H1 (cell line): ENCODE results near the gene PAEP. TPM values are rescaled to one million over a fixed set of nuclear protein-coding genes. Genes with fewer than 3 reads are reported as not detected.

Experiments used
- CTCF ChIA-PET: fragments of 300-600 bp; sonication (Branson Sonifier 250); formaldehyde crosslinking; loops from one replicate; lab custom pipeline; 2021; ENCODE audit not compliant: partially characterized antibody; lab: Charles Lee
- POLR2A ChIA-PET: fragments of 300-600 bp; sonication (Branson Sonifier 250); formaldehyde crosslinking; loops from one replicate; lab custom pipeline; 2021; ENCODE audit warnings: inconsistent platforms; ENCODE audit not compliant: partially characterized antibody; lab: Charles Lee
- DNase-seq, 2 experiments: peaks; one replicate each; pipeline versions ENCODE4 v3.0.0 to v3.0.0-alpha.2; 2010 to 2022; ENCODE audit warnings: low spot score in 2 of 2, low read depth in 1 of 2, mixed read lengths in 1 of 2
- FAIRE-seq: peaks from 2 replicates; lab custom pipeline; 2011; peaks lifted over from hg19 to GRCh38; lab: Jason Lieb, UNC
- H2AFZ ChIP-seq: 2 replicates; pipeline ENCODE4 v1.8.1; 2012; ENCODE audit warnings: low read length, inconsistent platforms
- H2AK5ac ChIP-seq: 2 replicates; pipeline ENCODE4 v1.6.1; 2013; ENCODE audit warnings: low read depth, low read length
- H2BK120ac ChIP-seq: replicated peaks from 2 replicates; pipeline ENCODE3; 2013; ENCODE audit warnings: low read depth, low read length, inconsistent platforms
- H2BK12ac ChIP-seq: 2 replicates; pipeline ENCODE4 v1.6.1; 2013; ENCODE audit warnings: low read depth, low read length
- H2BK15ac ChIP-seq: 2 replicates; pipeline ENCODE4 v1.6.1; 2013; ENCODE audit warnings: low read length
- H2BK20ac ChIP-seq: 2 replicates; pipeline ENCODE4 v1.6.1; 2013; ENCODE audit warnings: low read length
- H2BK5ac ChIP-seq: 2 replicates; pipeline ENCODE4 v1.6.1; 2013; ENCODE audit warnings: low read depth, low read length
- H3K14ac ChIP-seq: 2 replicates; pipeline ENCODE4 v1.6.1; 2013; ENCODE audit warnings: inconsistent platforms; ENCODE audit not compliant: insufficient read length
- H3K18ac ChIP-seq: 2 replicates; pipeline ENCODE4 v1.6.1; 2013; ENCODE audit warnings: low read length; ENCODE audit errors: extremely low read depth
- H3K23ac ChIP-seq: 2 replicates; pipeline ENCODE4 v1.6.1; 2013; ENCODE audit warnings: inconsistent platforms; ENCODE audit not compliant: insufficient read length
- H3K23me2 ChIP-seq: 2 replicates; pipeline ENCODE4 v1.6.1; 2013; ENCODE audit warnings: low read depth, low read length
- H3K27ac ChIP-seq: 2 replicates; pipeline ENCODE4 v1.6.1; 2011; ENCODE audit warnings: low read depth, low read length, inconsistent platforms
- H3K27me3 ChIP-seq, 4 experiments: replicated peaks in 1 of 4; 1 replicate in 1 of 4; 2 replicates in 3 of 4; pipeline versions ENCODE4 v1.6.1 to v1.8.1; 2011 to 2013; ENCODE audit warnings: low read length in 3 of 4, mild to moderate bottlenecking in 3 of 4, inconsistent platforms in 2 of 4, mixed read lengths in 2 of 4, moderate library complexity in 1 of 4; ENCODE audit not compliant: control insufficient read depth in 3 of 4, insufficient read depth in 3 of 4; ENCODE audit errors: extremely low read depth in 1 of 4
- H3K36me3 ChIP-seq, 4 experiments: 2 replicates each; pipeline versions ENCODE4 v1.6.1 to v1.8.1; 2011 to 2013; ENCODE audit warnings: mild to moderate bottlenecking in 4 of 4, low read length in 3 of 4, moderate library complexity in 2 of 4, control low read depth in 1 of 4, inconsistent platforms in 1 of 4; ENCODE audit not compliant: insufficient read depth in 4 of 4, control insufficient read depth in 2 of 4
- H3K4ac ChIP-seq: replicated peaks from 2 replicates; pipeline ENCODE3; 2013; ENCODE audit warnings: low read length, low read depth, mixed read lengths, inconsistent platforms; ENCODE audit not compliant: insufficient read length
- H3K4me1 ChIP-seq, 4 experiments: replicated peaks in 1 of 4; 1 replicate in 1 of 4; 2 replicates in 3 of 4; pipeline versions ENCODE4 v1.6.1 to v1.8.1; 2011 to 2013; ENCODE audit warnings: low read length in 3 of 4, inconsistent platforms in 2 of 4, mixed read lengths in 1 of 4; ENCODE audit not compliant: insufficient read depth in 4 of 4, control insufficient read depth in 3 of 4
- H3K4me2 ChIP-seq, 2 experiments: 2 replicates each; pipeline versions ENCODE4 v1.6.1 to v1.8.1; 2011 to 2013; ENCODE audit warnings: low read depth in 2 of 2, low read length in 2 of 2, control low read depth in 1 of 2, inconsistent platforms in 1 of 2, mild to moderate bottlenecking in 1 of 2; ENCODE audit not compliant: insufficient read depth in 1 of 2
- H3K4me3 ChIP-seq, 4 experiments: fragments of 200-600, 300-600 bp in 1 of 4; sonication (generic), shearing (Covaris generic), sonication (Bioruptor Twin) in 1 of 4; 2 replicates each; pipeline versions ENCODE4 v1.5.1 to v1.8.1; 2011 to 2016; ENCODE audit warnings: low read length in 4 of 4, low read depth in 3 of 4, control low read depth in 2 of 4, inconsistent platforms in 2 of 4, mild to moderate bottlenecking in 2 of 4, mixed read lengths in 1 of 4, moderate library complexity in 1 of 4; ENCODE audit not compliant: insufficient read depth in 2 of 4; ENCODE audit errors: extremely low read depth in 1 of 4
- H3K56ac ChIP-seq: replicated peaks from 2 replicates; pipeline ENCODE3; 2013; ENCODE audit warnings: low read depth, mild to moderate bottlenecking, mixed read lengths, low read length, inconsistent platforms; ENCODE audit not compliant: insufficient read length
- H3K79me1 ChIP-seq: 2 replicates; pipeline ENCODE4 v1.6.1; 2013; ENCODE audit warnings: low read depth, low read length, control low read depth
- H3K79me2 ChIP-seq, 2 experiments: 2 replicates each; pipeline versions ENCODE4 v1.6.1 to v1.8.1; 2012 to 2013; ENCODE audit warnings: low read length in 2 of 2, mild to moderate bottlenecking in 2 of 2, inconsistent platforms in 1 of 2; ENCODE audit not compliant: insufficient read depth in 2 of 2, control insufficient read depth in 1 of 2
- H3K9ac ChIP-seq, 4 experiments: replicated peaks in 1 of 4; 1 replicate in 1 of 4; 2 replicates in 3 of 4; pipeline versions ENCODE4 v1.6.1 to v1.8.1; 2011 to 2013; ENCODE audit warnings: low read depth in 3 of 4, low read length in 3 of 4, control low read depth in 2 of 4, mild to moderate bottlenecking in 2 of 4, moderate library complexity in 2 of 4, inconsistent platforms in 1 of 4; ENCODE audit errors: extremely low read depth in 1 of 4
- H3K9me3 ChIP-seq, 2 experiments: 2 replicates each; pipeline versions ENCODE4 v1.6.1 to v1.8.1; 2012 to 2013; ENCODE audit warnings: mild to moderate bottlenecking in 2 of 2, moderate library complexity in 2 of 2, control low read depth in 1 of 2, inconsistent platforms in 1 of 2, low read depth in 1 of 2, low read length in 1 of 2, mixed read lengths in 1 of 2; ENCODE audit not compliant: insufficient read depth in 2 of 2
- H4K20me1 ChIP-seq, 2 experiments: replicated peaks in 1 of 2; 2 replicates each; pipeline versions ENCODE3 to v1.8.1; 2011 to 2013; ENCODE audit warnings: inconsistent platforms in 2 of 2, low read length in 2 of 2, mild to moderate bottlenecking in 1 of 2; ENCODE audit not compliant: insufficient read depth in 2 of 2, control insufficient read depth in 1 of 2
- H4K5ac ChIP-seq: 2 replicates; pipeline ENCODE4 v1.6.1; 2013; ENCODE audit warnings: low read length, low read depth, mixed read lengths, inconsistent platforms; ENCODE audit not compliant: insufficient read length
- H4K8ac ChIP-seq: 2 replicates; pipeline ENCODE4 v1.8.0; 2013; ENCODE audit warnings: mild to moderate bottlenecking, moderate library complexity, low read length, inconsistent platforms; ENCODE audit not compliant: insufficient read depth; ENCODE audit errors: extremely low read depth
- H4K91ac ChIP-seq: replicated peaks from 2 replicates; pipeline ENCODE3; 2013; ENCODE audit warnings: low read length, mixed read lengths, inconsistent platforms; ENCODE audit not compliant: insufficient read length
- EZH2 ChIP-seq: fragments of 200-600 bp; sonication (generic); IDR thresholded peaks from 2 replicates; pipeline ENCODE4 v1.7.1; 2012; ENCODE audit warnings: low read depth, mild to moderate bottlenecking, moderate library complexity, low read length, inconsistent platforms; ENCODE audit not compliant: severe bottlenecking
- HDAC2 ChIP-seq, 2 experiments: fragments of 300-600 bp in 1 of 2; sonication (generic) in 1 of 2; IDR thresholded peaks; 2 replicates each; pipeline ENCODE4 v1.6.1; 2011 to 2012; ENCODE audit warnings: low read depth in 2 of 2, low read length in 2 of 2, mild to moderate bottlenecking in 2 of 2, moderate library complexity in 2 of 2, borderline replicate concordance in 1 of 2, inconsistent platforms in 1 of 2
- JUN ChIP-seq: IDR thresholded peaks from 2 replicates; pipeline ENCODE4 v1.6.1; 2011; ENCODE audit warnings: low read depth, mild to moderate bottlenecking, improper control_type of control experiment, low read length
- RBBP5 ChIP-seq: IDR thresholded peaks from 2 replicates; pipeline ENCODE4 v1.7.1; 2012; ENCODE audit warnings: low read depth, mild to moderate bottlenecking, inconsistent platforms, low read length, moderate library complexity, borderline replicate concordance
- SP4 ChIP-seq: IDR thresholded peaks from 2 replicates; pipeline ENCODE4 v1.6.1; 2012; ENCODE audit warnings: low read length, inconsistent platforms
- SUZ12 ChIP-seq: fragments of 200-600 bp; sonication (generic); IDR thresholded peaks from 2 replicates; pipeline ENCODE4 v1.6.1; 2012; ENCODE audit warnings: mild to moderate bottlenecking, inconsistent platforms, low read length, moderate library complexity, mixed read lengths
- YY1 ChIP-seq: IDR thresholded peaks from 2 replicates; pipeline ENCODE4 v1.6.1; 2011; ENCODE audit warnings: low read depth, mild to moderate bottlenecking, low read length
- ZNF274 ChIP-seq: IDR thresholded peaks from 2 replicates; pipeline ENCODE4 v1.7.0; 2012; ENCODE audit warnings: low read length, borderline replicate concordance; ENCODE audit errors: extremely low read depth
- WGBS, 2 experiments: shearing (Covaris generic) in 1 of 2; methylation state at CpG; one replicate each; pipeline versions ENCODE4 v1.1.6 to v1.1.7; 2013 to 2015; ENCODE audit warnings: low lambda C conversion rate in 2 of 2, mixed read lengths in 2 of 2, inconsistent platforms in 1 of 2, low coverage in 1 of 2, missing lambda C conversion rate in 1 of 2; ENCODE audit not compliant: insufficient replicate concordance in 2 of 2, insufficient coverage in 1 of 2, insufficient read length in 1 of 2; ENCODE audit errors: extremely low coverage in 1 of 2, missing lambda C conversion rate in 1 of 2; 5-methylcytosine and 5-hydroxymethylcytosine counted together
- polyA plus RNA-seq, 7 experiments: library from polyadenylated mRNA; depleted of rRNA in 3 of 7; stranded (reverse) in 5 of 7; unstranded in 2 of 7; fragments of >200 nt in 5 of 7; fragments of 200-250 nt in 2 of 7; gene quantifications; 1 replicate in 5 of 7; 2 replicates in 1 of 7; 4 replicates in 1 of 7; pipeline versions ENCODE4 v1.2.1 to v1.2.3, GENCODE V29; 2011 to 2013; ENCODE audit warnings: missing spikeins in 2 of 7, mixed read lengths in 2 of 7
- total RNA-seq: library from RNA; stranded (reverse); fragmentation: NEBNext Ultra II Directional; extraction: Animal tissue kit (Norgen Biotek cat#: 25700); gene quantifications from 2 replicates; pipeline ENCODE4 v1.2.1, GENCODE V29; 2021

Gene PAEP
- total and polyA plus RNA-seq, 2 of the 8 experiments (the other 6 are each of a cell fraction or from before 2014, with no cell fraction given): not detected

GRCh38 chr9:135611142-135611874 lies 49.8 kb downstream of the PAEP start:
- H4K20me1 ChIP-seq: no peaks in the 10 kb centered on the region
- no peak overlapping the region for H2AK5ac ChIP-seq
- H2BK120ac ChIP-seq: no peak overlapping the region
- H2AFZ ChIP-seq: no peak overlapping the region
- no peak for DNase-seq
- ChIA-PET CTCF (no interaction called here), POLR2A (no interaction called here)
- peaks cover 0 to 1% (median 0%) of the 10 kb centered on the region in 4 experiments; a peak in 1 of 7 replicates for H3K4me1 ChIP-seq
- no peak overlapping the region for H4K5ac ChIP-seq
- no peaks in the 10 kb centered on the region for H3K27me3 ChIP-seq
- no peak overlapping the region for H2BK20ac ChIP-seq
- no peaks in the 10 kb centered on the region for H3K79me2 ChIP-seq
- TF ChIP-seq EZH2 (no peak), SUZ12 (no peak), HDAC2 (IDR thresholded peaks at IDR 0.05; ENCODE audit: borderline replicate concordance in 1 of 2, low read depth in 2 of 2, low read length in 2 of 2) (no peak), RBBP5 (no peak), SP4 (no peak), YY1 (no peak), ZNF274 (no peak), JUN (no peak)
- peaks cover 10 to 14% of the 10 kb centered on the region in 2 experiments for H3K9me3 ChIP-seq
- FAIRE-seq: no peak
- H3K56ac ChIP-seq: no peak overlapping the region
- H4K8ac ChIP-seq: no peak overlapping the region
- H3K36me3 ChIP-seq: no peaks in the 10 kb centered on the region; a peak in 1 of 8 replicates
- no peak overlapping the region for H3K4me2 ChIP-seq
- 93% methylated on average over 7 of the region's 7 CpGs; no CpG with 5 or more reads in 1 of the 2 experiments for WGBS, 2 experiments
- no peak overlapping the region for H2BK12ac ChIP-seq
- H2BK15ac ChIP-seq: no peak overlapping the region
- H3K9ac ChIP-seq: no peak overlapping the region
- H3K27ac ChIP-seq: no peak overlapping the region
- H3K4ac ChIP-seq: no peak overlapping the region
- H3K23ac ChIP-seq: no peak overlapping the region
- H4K91ac ChIP-seq: no peak overlapping the region
- H3K4me3 ChIP-seq: no peak overlapping the region
- H3K79me1 ChIP-seq: no peaks in the 10 kb centered on the region
- no peak overlapping the region for H3K14ac ChIP-seq
- no peak overlapping the region for H3K18ac ChIP-seq
- no peak overlapping the region for H2BK5ac ChIP-seq
- peaks cover 4% of the 10 kb centered on the region; the same call in 1 of the 2 replicates for H3K23me2 ChIP-seq
